Urinary bladder (tissue), 4 donors: Measurements from ENCODE around the gene PSMA1. TPM values are rescaled to one million over a fixed set of nuclear protein-coding genes. Genes with fewer than 3 reads are reported as not detected.

Experiments
- DNase-seq: peaks from one replicate; pipeline ENCODE4 v3.0.0-alpha.2; 2015; ENCODE audit errors: extremely low spot score
- H3K27ac ChIP-seq: one replicate; pipeline ENCODE4 v1.5.1; 2013; ENCODE audit warnings: low read depth, mild to moderate bottlenecking, moderate library complexity
- H3K36me3 ChIP-seq: one replicate; pipeline ENCODE4 v1.6.1; 2013; ENCODE audit warnings: mild to moderate bottlenecking, moderate library complexity; ENCODE audit not compliant: insufficient read depth
- H3K4me1 ChIP-seq: one replicate; pipeline ENCODE4 v1.6.1; 2013; ENCODE audit warnings: mild to moderate bottlenecking, moderate library complexity; ENCODE audit not compliant: insufficient read depth
- H3K4me3 ChIP-seq: one replicate; pipeline ENCODE4 v1.5.1; 2013; ENCODE audit warnings: low read depth, low read length
- WGBS: extraction: QIAGEN DNeasy Blood & Tissue Kit; methylation state at CpG from one replicate; pipeline ENCODE4 v1.1.7; 2013; 5-methylcytosine and 5-hydroxymethylcytosine counted together
- polyA plus RNA-seq: library from polyadenylated mRNA; stranded (reverse); fragments of 200-250 nt; gene quantifications from one replicate; pipeline ENCODE4 v1.2.3, GENCODE V29; 2013
- total RNA-seq: library from RNA; depleted of rRNA; stranded (reverse); fragments of >200 nt; gene quantifications from one replicate; pipeline ENCODE4 v1.2.3, GENCODE V29; 2014
- donor health status: healthy with polysubstance abuse.
- donor health status: healthy.

PSMA1 gene
- total and polyA plus RNA-seq, 2 donors, result 122 to 134 TPM

DNA sequence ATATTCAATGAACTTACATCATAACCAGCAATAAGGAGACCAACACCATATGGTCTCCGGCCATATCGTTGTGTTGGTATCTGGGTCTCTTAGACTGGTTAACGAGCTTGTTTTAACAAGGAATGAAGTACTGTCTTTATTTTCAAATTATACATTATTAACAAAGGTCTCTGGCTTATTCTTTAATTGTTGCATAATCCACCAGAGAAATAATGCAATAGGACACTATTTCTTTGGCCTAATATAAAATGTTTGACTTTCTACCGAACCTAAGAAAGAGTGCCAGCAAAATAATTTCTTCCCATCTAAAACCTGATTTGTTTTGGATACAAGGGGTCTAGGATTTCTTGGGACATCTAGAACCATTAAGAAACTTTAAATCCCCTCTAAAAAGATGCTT, 6.4 kb downstream of the PSMA1 start:
- H3K27ac ChIP-seq, result no peak overlapping the region
- no peak for DNase-seq
- H3K36me3 ChIP-seq, result peaks cover 5% of the 10 kb centered on the region
- H3K4me1 ChIP-seq, result no peaks in the 10 kb centered on the region
- H3K4me3 ChIP-seq, result no peak overlapping the region
- WGBS, result 96% methylated on average over 4 of the region's 4 CpGs

DNA sequence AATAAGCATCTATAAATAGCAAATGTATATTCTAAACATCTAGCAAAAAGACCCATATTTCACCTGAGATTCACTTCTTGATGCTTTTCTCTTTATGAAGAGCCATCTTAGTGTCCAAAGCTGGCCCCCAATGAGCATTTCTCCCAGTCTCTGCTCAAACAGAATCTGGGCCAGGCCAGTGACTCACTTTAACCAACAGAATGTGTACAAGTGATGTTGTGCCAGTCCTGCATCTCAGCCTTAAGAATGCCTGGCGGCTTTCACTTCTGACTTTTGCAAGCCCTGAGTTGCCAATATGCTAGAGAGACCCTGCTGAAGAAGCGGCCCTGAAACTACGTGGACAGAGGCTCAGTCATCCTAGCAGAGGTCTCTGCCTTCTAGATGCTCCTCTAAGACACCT, 13.7 kb downstream of the PSMA1 start:
- H3K4me3 ChIP-seq, result no peak overlapping the region
- 95% methylated on average over 3 of the region's 3 CpGs for WGBS
- DNase-seq, result no peak
- no peak overlapping the region for H3K27ac ChIP-seq
- no peaks in the 10 kb centered on the region for H3K4me1 ChIP-seq
- H3K36me3 ChIP-seq, result peaks cover 6% of the 10 kb centered on the region

DNA sequence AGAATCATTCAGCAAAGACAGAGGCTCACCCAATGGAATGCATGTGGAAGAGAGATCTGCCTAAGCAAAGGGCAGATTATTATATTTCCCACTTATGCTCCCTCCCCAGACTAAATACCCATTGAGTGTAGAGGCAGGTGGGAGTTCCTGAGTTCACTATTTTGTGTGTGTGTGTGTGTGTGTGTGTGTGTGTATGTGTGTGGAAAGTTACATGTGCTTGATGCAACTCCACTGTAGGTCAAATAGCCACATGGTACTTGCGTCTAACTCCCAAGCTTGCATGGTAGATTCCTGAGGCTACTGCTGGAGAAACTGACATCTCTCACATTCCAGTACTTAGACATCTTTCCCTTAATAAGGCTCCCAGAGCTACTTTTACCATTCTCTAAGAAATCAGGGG, 17.2 kb downstream of the PSMA1 start:
- Histone ChIP-seq H3K27ac (no peak overlapping the region), H3K36me3 (peaks cover 4% of the 10 kb centered on the region), H3K4me3 (no peak overlapping the region), H3K4me1 (no peaks in the 10 kb centered on the region)
- 77% methylated on average over 1 of the region's 1 CpG for WGBS
- no peak for DNase-seq

DNA sequence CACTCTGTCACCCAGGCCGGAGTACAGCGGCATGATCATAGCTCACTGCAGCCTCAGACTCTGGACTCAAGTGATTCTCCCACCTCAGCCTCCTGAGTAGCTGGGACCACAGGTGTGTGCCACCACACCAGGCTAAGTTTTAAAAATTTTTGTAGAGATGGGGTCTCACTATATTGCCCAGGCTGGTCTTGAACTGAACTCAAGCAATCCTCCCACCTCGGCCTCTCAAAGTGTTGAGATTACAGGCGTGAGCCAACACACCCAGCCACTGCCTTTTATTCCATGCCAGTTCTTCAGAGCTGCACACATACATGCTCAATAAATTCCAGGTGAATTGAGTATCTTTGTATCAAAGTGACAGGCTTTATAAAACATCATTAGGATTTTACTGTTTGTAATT, 18.1 kb downstream of the PSMA1 start:
- Histone ChIP-seq H3K27ac (no peak overlapping the region), H3K4me1 (no peaks in the 10 kb centered on the region), H3K4me3 (no peak overlapping the region), H3K36me3 (peaks cover 4% of the 10 kb centered on the region)
- 95% methylated on average over 4 of the region's 4 CpGs for WGBS
- no peak for DNase-seq

DNA sequence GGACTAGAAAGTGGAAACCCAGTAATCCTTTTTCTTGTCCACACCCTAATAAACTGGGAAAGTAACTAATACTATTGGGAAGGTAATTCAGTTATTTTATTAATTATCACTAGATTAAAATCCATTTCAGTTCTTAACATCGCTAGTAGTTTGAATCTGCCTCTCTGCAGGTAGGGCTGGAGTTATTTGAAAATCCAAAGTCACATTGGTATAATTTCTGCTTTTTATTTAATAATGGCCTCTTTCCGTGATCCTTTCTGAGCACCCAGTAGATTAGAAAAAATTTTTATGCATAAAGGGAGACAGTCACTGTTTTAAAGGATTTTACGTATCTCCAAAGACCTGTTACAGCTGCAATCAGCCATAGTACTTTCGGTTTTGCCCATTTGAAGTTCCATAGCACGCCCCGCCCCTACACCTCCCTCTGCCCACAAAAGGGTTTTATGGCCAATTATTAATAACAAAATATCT, 20.0 kb downstream of the PSMA1 start:
- Histone ChIP-seq H3K27ac (peak overlapping the region; percentile 90), H3K4me1 (no peaks in the 10 kb centered on the region), H3K4me3 (peak overlapping the region; percentile 84), H3K36me3 (peaks cover 2% of the 10 kb centered on the region)
- DNase-seq, result peak; percentile 21
- 1% methylated on average over 6 of the region's 6 CpGs for WGBS

DNA sequence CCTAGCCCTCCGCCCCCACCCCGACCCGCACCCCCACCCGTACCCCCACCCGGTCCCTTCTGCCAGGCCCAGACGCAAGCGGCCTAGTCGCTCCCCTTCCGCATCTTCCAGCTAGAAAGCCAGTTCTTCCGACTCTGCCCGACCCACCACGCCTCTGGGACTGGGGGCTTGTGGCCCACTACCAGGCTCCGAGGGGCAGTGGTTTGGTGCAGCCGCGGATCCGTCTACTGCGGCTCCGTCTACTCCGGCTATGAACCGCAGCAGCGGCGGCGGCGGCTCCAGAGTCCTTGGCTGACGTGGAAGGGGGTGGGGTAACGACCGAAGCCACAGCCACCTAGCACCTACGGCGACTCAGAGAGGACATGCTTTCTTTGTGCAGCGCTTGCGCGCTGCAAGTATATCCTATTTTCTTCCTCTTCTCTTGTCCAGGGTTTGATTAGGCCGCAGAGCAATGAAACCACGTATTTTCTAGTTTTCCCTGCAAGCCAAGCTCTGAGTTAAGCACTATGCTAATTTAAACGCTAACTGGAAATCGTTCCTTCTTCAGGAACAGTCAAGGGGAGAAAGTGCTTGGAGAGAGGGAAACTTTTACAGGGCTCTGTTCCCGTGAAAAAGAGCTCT, 20.5 kb downstream of the PSMA1 start, which contains the start of gene COPB1:
Gene COPB1, minus strand, starts transcription at position 252 of the 621 bp plus-strand sequence. CDS start 883 bp downstream, outside the sequence.
- peak; percentile 88 for DNase-seq
- H3K36me3 ChIP-seq, result peaks cover 2% of the 10 kb centered on the region
- peak within 1 kb of the TSS; percentile 93 for H3K27ac ChIP-seq
- WGBS, result under 1% methylated on average over 37 of the region's 37 CpGs
- no peaks in the 10 kb centered on the region for H3K4me1 ChIP-seq
- peak within 1 kb of the TSS; percentile 84 for H3K4me3 ChIP-seq

DNA sequence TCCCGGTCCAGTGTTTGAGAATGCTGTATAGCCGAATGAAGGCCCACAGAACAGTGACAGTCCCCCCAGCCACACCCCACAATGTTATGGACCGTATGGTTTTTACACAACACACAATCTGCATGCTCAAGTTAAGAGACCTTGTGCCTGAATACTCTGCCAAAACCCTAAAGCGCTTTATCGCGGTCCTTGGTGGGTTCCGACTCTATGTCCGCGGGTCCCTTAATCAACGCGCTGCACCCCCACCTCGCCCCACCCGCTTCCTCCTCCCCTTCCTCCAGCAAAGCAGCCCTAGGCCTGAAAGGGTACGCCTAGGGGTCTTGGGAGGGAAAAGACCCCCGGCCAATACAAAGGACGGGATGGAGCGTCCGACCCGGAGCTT, 21.0 kb downstream of the PSMA1 start:
- peak overlapping the region; percentile 84 for H3K4me3 ChIP-seq
- peaks cover 4% of the 10 kb centered on the region for H3K36me3 ChIP-seq
- DNase-seq, result no peak
- H3K4me1 ChIP-seq, result no peaks in the 10 kb centered on the region
- under 1% methylated on average over 19 of the region's 19 CpGs for WGBS
- H3K27ac ChIP-seq, result no peak overlapping the region

DNA sequence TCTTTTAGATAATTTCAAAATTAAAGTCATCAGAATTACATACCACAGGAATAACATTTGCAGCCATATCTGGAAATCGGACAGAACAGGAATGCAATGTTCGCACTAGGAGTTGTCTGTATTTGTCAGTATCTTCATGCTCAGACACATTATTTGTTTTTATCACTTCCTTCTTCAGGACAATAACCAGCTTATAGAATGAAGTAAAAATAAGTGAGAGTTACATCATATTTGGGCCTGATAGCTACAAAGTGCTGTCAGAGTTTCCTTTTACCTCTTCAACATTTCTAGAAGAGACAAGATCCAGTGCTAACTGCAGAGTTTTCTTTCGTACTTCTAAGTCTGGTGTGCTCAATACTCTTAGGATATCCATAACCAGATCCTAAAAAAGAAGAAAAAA, 39.5 kb downstream of the PSMA1 start:
- no peak for DNase-seq

DNA sequence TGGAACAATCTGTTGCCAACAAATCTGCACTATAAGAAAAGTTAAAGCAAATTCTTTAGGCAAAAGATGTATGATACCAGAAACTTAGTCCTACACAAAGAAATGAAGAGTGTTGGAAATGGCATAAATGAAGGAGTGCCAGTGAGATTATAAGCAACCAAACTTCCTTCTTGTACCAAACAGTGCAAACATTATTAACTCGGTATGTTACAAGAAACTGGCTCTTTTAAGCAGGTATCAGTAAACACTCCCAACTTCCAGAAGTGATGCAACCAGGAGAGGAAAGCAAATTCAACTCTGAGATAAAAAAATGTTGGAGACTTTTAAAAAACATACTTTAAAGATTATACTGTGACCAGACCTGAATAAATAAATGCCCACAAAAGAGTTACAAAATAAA, 49.1 kb downstream of the PSMA1 start:
- Histone ChIP-seq H3K36me3 (peaks cover 9% of the 10 kb centered on the region), H3K27ac (no peak overlapping the region), H3K4me3 (no peak overlapping the region), H3K4me1 (no peaks in the 10 kb centered on the region)
- DNase-seq, result no peak
- 72% methylated on average over 1 of the region's 1 CpG for WGBS

More for the DNA sequence above, 39.5 kb downstream of the PSMA1 start:
- Histone ChIP-seq H3K36me3 (peaks cover 3% of the 10 kb centered on the region), H3K4me1 (no peaks in the 10 kb centered on the region), H3K27ac (no peak overlapping the region), H3K4me3 (no peak overlapping the region)
- WGBS, result 92% methylated on average over 3 of the region's 3 CpGs

DNA sequence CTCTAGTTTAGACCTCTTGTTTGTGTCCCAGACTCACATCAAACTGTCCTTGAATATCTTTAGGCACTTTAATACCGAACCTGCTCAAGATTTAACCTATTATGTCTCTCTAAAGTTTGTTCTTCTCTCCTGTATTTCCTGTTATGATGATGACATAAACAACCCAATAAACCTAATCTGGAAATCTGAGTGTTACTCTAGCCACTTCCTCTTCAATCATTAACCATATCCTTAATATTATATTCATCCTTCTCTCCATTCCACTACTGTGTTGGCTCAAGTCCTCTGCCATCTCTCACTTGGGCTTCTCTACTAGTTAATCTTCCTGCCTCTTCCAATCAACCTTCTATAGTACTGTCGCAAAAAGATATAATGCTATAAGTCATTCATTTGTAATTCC, 56.6 kb downstream of the PSMA1 start:
- H3K36me3 ChIP-seq, result peaks cover 15% of the 10 kb centered on the region
- no peaks in the 10 kb centered on the region for H3K4me1 ChIP-seq
- WGBS, result 89% methylated on average over 2 of the region's 2 CpGs
- H3K4me3 ChIP-seq, result no peak overlapping the region
- no peak for DNase-seq
- no peak overlapping the region for H3K27ac ChIP-seq

DNA sequence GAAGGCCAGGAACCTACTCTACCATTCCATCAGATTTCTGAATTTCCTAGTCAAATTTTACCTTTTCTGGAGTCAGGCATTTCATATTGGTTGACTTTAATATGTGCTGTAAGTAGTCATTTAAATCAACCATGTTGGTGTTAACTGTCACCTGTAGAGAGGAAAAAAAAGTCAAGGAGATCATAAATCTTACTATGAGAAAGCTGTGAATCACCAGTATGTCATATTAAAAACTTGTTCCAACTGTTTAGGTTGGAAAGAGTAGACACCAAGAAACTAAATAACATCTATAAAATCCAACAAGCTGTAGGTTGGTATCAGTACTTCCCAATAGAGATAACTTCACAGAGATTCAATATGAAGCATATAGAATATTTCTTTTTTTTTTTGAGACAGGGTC, 60.0 kb downstream of the PSMA1 start:
- DNase-seq, result no peak
- Histone ChIP-seq H3K4me3 (no peak overlapping the region), H3K4me1 (no peaks in the 10 kb centered on the region), H3K36me3 (peaks cover 10% of the 10 kb centered on the region), H3K27ac (no peak overlapping the region)

DNA sequence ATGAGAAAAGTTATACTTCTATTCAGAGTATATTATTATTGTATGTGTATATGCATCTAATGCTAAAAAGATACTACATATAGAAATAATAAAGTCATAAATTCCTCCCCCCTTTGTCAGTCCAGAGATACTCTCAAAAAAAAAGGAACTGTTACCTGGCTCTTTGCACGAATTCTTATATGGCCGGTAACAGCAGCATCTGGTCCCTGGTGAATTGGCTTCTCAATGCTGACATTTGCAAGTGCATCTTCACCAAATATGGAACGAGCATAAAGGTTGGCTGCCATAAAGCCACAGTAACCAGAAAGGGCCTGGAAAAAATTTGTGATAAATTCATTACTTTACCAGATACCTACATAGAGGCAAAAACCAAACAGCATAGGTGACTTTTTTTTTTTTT, 61.8 kb downstream of the PSMA1 start:
- 90% methylated on average over 3 of the region's 3 CpGs for WGBS
- no peaks in the 10 kb centered on the region for H3K4me1 ChIP-seq
- no peak for DNase-seq
- H3K27ac ChIP-seq, result no peak overlapping the region
- H3K36me3 ChIP-seq, result peaks cover 8% of the 10 kb centered on the region
- H3K4me3 ChIP-seq, result no peak overlapping the region

DNA sequence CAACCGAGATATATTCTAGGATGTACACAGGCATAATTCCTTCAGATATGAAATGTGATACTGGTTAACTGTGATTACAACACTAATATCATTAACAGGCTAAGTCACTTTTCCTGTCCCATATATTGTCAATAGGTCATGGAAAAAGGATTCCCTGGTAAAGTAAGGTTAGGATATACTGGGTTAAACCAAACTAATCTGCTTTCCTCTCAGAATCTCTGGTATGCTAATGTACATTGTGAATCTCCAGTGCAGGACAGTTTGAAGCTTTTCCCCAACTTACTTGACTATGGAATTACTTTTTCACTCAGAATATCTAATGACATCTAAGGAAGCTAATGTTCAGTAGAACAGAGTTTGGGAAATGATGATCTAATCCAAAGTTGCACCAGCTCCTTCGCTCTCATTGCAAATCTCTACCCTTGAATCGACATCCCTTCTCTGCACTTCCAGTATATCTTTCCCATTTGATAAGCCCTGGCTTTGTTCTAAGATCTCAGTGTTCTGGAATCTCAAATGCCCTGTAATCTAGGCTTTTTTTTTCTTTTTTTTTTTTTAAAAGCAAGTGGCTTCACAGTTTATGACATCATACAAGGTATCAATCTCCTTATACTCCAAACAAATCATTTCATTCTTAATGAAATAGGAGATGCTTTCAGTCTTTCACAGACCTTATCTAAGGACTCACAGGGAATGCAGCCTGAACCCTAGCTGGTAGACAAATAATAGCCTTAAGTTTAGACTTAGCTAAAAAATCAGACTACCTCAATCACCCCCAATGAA, 64.3 kb downstream of the PSMA1 start:
- Histone ChIP-seq H3K27ac (no peak overlapping the region), H3K4me3 (no peak overlapping the region), H3K36me3 (peaks cover 7% of the 10 kb centered on the region), H3K4me1 (no peaks in the 10 kb centered on the region)
- WGBS, result 73% methylated on average over 3 of the region's 3 CpGs
- no peak for DNase-seq
